GM10847 (cell line): Measurements from ENCODE around the gene PIEZO2.

ENCODE experiments used
- POLR2A ChIP-seq: IDR thresholded peaks from 2 replicates; pipeline ENCODE4 v1.6.1; 2011; ENCODE audit not compliant: insufficient read length; ENCODE audit errors: extremely low read depth

Gene PIEZO2

DNA sequence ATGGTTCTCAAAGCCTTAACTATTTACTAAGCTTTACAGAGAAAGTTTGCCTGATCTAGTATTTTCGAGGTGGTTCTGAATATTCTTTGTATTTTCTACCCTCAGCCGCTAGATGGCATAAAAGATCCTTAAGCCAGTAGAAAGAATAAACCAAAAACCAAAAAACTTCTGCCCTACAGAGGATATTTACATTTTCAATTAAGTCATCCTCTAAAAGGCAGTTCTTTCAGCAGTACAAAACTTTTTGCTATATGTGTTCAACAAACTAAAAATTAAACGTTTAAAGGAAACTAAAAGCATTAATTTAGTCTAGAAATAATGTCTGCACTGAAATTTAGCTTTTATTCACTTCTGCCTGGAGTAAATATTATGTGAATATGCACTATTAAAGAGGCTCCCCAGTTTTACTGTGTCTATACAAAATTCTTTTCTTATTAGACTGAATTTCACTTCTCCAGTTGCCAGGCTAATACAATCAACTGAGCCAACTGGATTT, 297.5 kb downstream of the PIEZO2 start:
- TF ChIP-seq POLR2A: no peak

DNA sequence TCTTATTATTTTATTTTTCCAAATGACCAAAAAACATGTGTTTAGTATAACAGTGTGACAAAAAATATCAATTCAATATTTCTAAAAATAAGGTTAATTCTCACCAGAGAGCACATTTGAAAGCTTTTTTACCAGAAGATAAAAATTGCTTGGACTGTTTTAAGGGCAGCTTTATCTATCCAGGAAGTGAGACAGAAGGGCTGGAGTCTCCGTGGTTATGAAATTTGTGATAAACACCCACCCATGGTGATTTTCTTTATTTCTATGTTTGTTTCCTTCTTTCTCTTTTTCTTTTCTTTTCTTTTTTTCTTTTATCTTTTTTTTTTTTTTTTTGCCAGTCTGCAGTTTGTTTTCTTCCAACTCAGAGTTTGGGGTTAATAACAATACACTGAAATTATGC, 298.5 kb downstream of the PIEZO2 start:
- no peak for TF ChIP-seq POLR2A

DNA sequence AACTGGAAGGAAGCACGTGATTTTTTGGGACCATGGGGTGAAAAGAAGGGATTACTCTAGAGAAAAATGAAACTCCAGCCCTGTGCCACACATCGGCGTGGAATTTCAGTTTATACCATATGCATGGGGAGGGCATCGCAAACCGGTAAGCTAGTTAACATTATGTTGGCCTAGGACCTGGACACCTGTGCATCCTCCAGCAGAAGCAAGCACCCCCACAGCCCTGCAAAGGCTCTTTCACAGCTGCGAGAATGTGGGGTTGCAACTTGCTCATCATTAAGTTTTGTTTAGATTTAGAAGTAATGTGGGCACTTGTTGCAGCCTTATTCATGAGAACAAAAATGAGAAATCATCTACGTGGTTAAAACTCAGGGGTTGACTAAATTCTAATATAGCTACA, 299.2 kb downstream of the PIEZO2 start:
- TF ChIP-seq POLR2A: no peak

DNA sequence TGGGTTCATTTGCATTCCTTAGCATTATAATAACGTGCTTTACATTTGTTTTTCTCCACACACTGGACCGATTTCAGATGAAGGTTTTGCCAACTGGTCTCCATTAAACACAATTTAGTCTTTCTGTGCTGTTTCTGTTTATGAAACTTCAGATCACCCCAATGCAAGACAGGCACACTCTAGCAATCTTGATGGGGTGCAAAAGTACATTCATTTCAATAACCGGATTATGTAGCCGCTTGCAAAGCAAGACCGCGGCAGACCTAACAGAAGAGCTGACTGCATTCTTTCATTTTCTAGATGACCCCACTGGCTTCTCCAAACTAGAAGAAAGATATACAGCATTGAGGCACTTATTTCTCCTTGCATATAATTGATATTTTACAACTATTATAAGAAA, 301.5 kb downstream of the PIEZO2 start:
- TF ChIP-seq POLR2A: no peak

DNA sequence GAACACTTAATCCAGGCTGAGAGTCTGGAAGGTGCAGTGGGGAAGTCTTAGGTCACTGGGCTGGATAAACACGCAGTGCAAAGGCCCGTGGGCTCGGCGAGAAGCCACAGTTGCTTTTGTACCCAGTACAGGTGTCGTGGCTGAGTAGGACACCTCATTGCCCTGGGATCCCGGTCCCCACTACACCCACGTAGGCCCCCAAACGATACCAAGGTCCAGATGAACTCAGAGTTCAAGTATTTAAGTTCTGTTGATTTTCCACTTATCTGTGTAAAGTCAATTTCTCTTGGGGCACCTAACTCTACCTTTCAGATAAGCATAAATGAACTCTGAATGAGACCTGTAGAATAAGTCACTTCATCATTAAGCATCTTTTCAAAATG, 302.0 kb downstream of the PIEZO2 start:
- TF ChIP-seq POLR2A: no peak

DNA sequence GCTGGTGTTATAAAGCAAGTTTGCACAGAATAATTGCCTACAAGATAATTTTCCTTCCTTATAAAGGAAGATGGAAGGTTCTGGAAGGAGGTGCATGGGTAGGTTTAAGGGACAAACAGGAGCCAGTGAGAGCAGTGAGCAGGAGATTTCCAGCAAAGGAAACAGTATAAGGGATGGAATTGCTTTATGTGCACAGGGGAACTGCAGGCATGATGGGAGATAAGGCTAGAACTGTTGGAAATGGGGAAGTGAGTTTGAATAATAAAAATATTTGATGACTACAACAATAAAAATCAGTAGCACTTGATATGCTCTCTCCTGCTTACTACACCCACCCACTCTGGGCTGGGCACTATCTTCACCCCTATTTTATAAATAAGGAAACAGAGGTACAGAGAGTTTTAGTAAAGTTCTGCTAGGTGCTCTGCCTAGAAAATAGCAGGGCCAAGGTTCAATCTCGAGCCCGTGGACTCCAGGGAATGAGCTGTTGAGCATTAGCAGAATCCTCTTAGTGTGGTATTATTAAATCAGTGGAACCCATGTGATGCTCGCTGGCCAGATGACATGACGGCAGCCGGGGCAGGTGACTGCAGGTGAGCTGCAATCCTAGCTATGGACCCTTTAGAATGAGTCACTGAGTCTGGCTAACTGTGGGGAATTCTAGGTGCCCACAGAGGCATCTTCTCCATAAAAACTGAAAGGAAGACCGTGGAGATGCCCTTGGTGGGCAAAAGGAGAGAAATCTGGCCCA, 302.5 kb downstream of the PIEZO2 start:
- no peak for TF ChIP-seq POLR2A

DNA sequence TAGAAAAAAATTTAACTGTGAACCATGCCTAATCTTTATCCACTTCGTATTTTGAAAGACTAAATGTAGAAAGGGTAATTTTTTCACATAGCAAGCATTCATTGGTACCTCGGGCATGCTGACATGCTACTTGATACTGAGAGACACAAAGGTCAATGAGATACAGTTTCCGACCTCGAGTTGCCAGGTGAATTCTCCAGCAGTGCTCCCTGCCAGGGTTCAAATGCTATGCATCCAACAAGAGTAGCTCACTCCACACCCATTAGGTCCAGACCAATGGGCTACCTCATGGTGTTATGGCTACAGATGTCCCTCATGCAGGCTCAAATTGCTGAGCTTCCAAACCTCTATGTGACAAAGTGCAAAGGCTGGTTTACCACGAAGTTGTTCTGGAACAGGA, 305.8 kb downstream of the PIEZO2 start:
- TF ChIP-seq POLR2A: no peak

DNA sequence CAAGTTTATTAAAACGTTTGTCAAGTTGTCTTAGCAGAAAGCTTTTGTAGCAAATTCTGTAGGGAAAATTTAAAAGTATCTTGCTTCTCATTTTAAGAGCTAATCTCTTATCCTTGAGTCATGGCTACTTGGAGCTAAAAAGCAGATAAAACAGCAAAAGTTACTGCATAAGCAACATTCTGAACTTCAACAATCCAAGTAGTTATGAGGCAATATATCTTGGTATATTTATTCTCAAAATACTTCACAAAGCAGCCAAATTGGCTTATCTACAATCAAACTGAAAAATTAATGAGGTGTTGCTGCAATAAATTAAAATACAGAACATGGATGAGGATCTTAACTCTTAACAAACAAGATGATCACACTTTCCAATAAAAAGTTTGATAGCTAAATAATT, 306.5 kb downstream of the PIEZO2 start:
- no peak for TF ChIP-seq POLR2A

DNA sequence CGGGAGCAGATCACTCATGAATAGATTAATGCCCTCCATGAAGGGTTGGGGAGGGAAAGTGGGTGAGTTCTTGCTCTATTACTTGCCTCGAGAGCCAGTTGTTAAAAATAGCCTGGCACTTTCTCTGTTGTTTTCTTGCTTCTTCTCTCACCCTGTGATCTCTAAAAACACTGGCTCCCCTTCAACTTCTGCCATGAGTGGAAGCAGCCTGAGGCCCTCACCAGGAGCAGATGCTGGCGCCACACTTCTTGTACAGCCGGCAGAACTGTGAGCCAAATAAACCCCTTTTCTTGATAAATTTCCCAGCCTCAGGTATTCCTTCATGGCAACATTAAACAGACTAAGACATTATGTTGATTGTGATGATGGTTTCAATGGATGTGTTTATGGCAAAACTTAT, 307.0 kb downstream of the PIEZO2 start:
- TF ChIP-seq POLR2A: no peak

DNA sequence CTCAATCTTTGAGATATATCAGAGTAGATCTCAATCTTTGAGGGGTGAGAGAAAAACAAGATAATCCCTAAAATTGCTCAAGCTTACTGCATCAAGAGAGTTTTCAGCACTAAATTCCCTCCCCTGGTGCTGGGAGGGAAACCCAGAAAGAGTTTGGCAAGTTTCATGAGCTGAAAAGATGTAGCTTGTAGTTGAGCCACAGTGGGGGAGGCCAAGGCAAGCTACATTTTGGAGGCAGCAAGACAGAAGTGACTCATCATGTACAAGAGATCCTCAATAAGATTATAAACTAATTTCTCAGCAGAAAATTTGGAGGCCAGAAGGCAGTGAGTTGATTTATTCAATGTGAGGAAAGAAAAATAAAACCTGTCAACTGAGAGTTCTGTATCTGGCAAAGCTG, 308.2 kb downstream of the PIEZO2 start:
- no peak for TF ChIP-seq POLR2A

DNA sequence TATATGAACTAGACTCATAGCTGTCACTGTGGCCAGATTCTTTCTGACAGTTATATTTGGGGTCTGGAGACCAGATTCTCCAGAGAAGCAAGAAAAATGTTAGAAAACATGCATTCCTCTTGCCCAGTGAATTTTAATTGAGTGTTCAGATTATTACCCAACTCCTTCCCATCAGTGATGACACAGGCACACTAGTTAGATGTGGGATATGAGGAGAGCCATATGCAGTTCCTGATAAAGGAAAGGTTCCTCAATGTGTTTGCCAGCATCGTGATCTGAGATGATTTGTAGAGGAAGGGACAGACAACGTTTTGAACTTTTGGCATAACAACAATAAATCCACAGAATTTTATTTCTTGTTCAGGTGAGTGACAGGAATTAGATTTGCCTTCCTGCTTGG, 308.6 kb downstream of the PIEZO2 start:
- TF ChIP-seq POLR2A: no peak

DNA sequence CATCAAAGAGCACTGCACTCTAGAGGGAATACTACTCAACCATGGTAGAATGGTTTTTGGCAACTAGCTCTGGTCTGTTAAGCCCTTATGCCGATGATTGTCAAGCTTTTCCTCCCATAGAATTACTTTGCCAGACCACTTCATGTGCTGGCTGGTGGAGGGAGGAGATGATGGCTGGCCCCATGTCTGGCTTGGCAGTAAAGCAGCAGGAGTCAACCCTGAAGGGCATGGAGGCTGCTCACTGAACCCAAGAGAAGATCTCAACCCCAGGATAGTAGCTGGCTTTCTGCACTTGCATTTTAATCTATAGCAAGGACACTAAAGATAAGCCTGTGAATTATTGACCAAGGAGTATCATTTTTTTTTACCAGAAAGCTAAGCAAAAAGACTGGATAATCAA, 309.9 kb downstream of the PIEZO2 start:
- TF ChIP-seq POLR2A: no peak

DNA sequence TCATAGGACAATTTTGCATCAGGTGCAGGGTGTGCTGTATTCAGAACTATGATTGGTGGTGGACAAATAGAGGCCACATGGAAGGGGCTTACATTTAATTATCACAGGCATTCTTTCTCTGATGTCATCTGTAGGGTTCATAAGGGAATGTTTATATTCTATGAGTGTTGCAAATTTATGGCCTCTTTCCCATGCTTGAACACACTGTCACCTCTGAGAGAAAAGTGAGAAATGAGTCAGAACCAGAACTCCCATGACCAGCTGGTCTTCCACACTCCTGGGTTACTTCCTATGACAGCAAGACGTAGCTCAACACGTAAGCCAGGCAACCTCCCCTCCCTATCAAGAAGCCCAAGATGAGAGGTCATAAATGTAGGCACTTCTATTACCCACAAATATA, 310.8 kb downstream of the PIEZO2 start:
- TF ChIP-seq POLR2A: no peak

DNA sequence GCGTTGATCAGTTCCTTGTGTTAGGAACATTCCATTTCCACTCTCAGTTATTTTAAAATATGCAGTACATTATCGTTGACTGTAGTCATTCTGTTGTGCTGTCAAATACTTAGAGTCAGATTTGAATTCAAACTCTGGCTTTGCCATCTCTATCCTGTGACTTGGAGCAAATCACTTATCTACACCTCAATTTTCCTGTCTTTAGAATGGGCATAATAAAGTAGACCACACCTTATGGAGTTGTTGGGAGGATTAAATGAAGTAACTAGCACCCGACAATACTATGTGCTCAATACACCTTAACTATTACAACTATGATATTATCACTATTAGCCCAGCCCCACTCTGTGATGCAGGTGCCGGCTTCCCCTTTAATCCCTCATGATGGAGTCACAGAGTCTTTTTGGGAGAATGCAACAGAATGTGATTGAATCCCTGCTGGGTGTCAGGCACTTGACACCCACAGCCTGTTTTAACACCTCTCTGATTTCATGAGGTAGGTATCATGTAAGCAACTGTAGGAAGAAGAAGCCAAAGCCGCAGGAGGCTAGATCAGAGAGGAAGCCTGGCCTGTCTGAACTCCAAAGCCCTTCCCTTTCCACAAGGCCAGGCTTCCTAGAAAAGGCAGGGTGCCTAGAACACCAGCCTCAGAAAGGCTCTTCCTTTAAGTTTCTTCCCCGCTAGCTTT, 315.1 kb downstream of the PIEZO2 start:
- TF ChIP-seq POLR2A: no peak

DNA sequence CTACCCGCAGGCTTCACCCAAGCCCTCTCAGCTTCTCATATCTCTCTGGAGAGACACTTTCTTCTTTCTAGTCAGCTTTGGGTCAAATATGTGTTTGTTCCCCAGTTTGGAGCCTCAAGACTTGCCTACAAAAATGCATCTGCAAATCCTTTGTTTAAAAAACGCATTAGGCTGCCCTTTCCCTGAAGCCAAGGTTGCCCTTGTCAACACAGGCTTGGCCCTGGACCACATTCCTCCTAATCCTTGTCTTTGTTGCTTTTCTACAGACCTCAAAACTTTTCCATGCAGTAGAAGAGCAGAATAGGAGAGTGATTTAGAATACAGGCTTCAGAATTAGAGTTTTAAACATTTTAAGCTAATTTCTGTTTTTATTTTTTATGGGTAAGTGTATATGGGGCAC, 315.7 kb downstream of the PIEZO2 start:
- no peak for TF ChIP-seq POLR2A

DNA sequence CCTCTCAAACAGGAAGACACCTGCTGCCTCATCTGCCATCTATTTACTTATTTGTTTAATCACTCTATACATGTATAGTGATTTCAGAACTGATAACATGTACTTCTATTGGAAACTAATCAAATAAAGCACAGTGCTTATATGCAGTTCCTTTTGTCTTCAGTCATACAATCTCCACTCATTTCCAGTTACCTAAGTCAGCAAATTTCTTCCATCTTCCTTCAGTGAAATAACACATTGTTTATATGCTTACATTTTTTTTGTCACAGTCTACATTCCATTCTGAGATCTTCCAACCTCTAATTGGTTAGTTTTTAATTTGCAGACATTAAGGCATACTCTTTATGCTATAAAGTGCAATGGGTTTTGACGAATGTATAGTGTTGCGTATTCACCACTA, 323.0 kb downstream of the PIEZO2 start:
- TF ChIP-seq POLR2A: no peak

DNA sequence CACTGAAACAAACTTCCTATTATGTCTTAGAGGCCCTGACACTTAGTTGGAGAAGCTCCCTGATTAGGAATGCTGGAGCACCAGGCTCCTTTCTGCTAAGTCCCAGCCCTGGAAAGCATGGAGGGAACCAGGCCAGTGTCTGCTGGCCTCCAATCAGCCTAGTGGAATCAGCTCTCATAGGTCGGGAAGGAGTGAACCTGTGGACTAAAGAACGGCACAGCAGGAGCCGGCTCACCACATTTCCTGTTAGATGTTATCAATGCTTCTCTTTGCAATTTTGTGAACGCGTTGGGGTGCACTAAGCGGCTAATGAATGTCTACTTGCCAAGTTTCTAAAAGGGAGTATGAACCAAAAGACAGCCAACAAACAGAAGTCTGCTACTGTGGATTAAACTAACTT, 326.9 kb downstream of the PIEZO2 start:
- TF ChIP-seq POLR2A: no peak
